ENCODE results near the gene TUBB1. TPM values are rescaled to one million over a fixed set of nuclear protein-coding genes. Genes with fewer than 3 reads are reported as not detected.

TUBB1 gene
- total and polyA plus RNA-seq, 12 donors: 0.07 to 1.3 (median 0.13) TPM; not detected in 5

DNA sequence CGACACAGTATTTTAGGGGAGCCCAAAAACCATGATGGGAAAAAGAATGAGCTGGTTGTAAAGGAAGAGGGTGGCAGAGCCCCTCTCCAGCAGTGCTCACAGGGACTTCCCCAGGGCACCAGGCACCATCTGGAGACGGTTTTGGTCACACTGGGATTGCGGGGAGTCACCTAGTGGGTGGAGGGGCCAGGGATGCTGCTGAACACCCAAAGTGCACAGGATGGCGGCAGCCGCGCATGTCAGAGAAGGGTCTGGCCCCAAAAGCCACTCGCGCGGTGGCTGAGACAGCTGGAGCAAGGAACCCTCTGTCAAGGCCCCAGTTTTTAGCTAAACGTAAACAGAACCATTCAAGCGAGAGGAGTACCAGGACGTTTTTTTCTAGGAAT lies 23.0 kb upstream of the TUBB1 start:
- TF ChIP-seq POLR2A (IDR thresholded peaks at IDR 0.05): no peak
- TF ChIP-seq, protein P1, sequence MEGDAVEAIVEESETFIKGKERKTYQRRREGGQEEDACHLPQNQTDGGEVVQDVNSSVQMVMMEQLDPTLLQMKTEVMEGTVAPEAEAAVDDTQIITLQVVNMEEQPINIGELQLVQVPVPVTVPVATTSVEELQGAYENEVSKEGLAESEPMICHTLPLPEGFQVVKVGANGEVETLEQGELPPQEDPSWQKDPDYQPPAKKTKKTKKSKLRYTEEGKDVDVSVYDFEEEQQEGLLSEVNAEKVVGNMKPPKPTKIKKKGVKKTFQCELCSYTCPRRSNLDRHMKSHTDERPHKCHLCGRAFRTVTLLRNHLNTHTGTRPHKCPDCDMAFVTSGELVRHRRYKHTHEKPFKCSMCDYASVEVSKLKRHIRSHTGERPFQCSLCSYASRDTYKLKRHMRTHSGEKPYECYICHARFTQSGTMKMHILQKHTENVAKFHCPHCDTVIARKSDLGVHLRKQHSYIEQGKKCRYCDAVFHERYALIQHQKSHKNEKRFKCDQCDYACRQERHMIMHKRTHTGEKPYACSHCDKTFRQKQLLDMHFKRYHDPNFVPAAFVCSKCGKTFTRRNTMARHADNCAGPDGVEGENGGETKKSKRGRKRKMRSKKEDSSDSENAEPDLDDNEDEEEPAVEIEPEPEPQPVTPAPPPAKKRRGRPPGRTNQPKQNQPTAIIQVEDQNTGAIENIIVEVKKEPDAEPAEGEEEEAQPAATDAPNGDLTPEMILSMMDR (IDR thresholded peaks at IDR 0.05): no peak
- no peak for DNase-seq
- intact Hi-C loops (cut with DNase I): no loop called here
- Histone ChIP-seq H3K36me3 (replicated peaks in 1 of 2) (peaks cover 0 to 87% of the 10 kb centered on the region in 2 donors), H3K27ac (no peak overlapping the region), H3K27me3 (no peaks in the 10 kb centered on the region), H3K9me3 (replicated peaks in 1 of 3) (no peaks in the 10 kb centered on the region), H3K4me3 (no peak overlapping the region), H3K4me1 (replicated peaks in 1 of 2) (no peaks in the 10 kb centered on the region)
- 89 to 92% (median 91%) methylated on average over 12 of the region's 12 CpGs for WGBS, 4 donors

DNA sequence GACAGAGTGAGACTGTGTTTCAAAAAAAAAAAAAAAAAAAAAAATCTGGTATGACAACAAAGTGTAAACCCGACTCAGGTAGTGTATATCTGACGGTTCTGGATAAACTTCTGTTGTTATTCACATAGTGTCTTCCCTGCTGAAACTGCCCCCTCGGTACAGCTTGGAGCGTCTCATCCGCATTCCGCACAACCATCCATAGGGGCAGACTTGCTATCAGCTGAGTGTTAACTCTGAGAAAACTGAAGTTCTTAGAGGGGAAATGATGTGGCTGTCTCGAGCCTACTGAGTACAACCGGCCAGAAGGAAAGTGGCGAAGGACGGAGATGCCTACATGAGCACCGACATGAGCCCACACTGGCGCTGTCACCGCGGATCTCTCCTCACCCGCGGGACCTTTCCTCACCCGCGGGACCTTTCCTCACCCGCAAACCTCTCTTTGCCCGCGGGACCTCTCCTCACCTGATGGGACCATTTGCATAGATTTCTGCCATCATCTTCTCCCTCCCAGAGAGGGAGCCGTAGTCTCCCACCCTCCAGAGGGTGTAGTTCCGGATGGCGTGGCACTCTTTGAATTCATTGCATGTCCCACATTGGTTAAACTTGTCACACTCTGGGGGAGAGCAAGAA lies 22.0 kb upstream of the TUBB1 start:
- no peak for DNase-seq
- Histone ChIP-seq H3K36me3 (replicated peaks in 1 of 2) (peaks cover 0 to 85% of the 10 kb centered on the region in 2 donors), H3K9me3 (replicated peaks in 1 of 3) (no peaks in the 10 kb centered on the region), H3K4me3 (no peak overlapping the region), H3K4me1 (replicated peaks in 1 of 2) (no peaks in the 10 kb centered on the region), H3K27me3 (no peaks in the 10 kb centered on the region), H3K27ac (no peak overlapping the region)
- no peak for TF ChIP-seq POLR2A (IDR thresholded peaks at IDR 0.05)
- TF ChIP-seq, protein P1 (IDR thresholded peaks at IDR 0.05): no peak
- 91 to 95% (median 92%) methylated on average over 24 of the region's 24 CpGs for WGBS, 4 donors
- intact Hi-C loops (cut with DNase I): no loop called here

DNA sequence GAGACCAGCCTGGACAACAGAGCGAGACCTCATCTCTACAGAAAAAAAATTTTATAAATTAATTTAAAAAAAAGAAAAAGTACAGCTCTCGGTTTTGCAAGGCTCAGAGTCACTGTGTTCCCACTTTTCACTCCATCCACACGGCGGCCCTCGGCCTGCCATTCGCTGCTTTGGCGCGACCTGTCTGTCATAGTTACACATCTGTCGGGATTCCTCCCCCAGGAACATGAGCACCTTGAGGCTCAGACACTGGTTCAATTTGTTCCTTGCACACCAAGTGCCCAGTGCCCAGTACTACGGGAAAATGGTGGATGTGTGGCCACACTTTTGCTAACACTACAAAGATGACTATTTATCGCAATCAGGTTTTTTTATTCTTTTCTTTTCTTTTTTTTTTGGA lies 20.6 kb upstream of the TUBB1 start:
- no peak for DNase-seq
- Histone ChIP-seq H3K27me3 (no peaks in the 10 kb centered on the region), H3K4me3 (no peak overlapping the region), H3K36me3 (replicated peaks in 1 of 2) (peaks cover 0 to 71% of the 10 kb centered on the region in 2 donors), H3K9me3 (replicated peaks in 1 of 3) (no peaks in the 10 kb centered on the region), H3K4me1 (replicated peaks in 1 of 2) (peaks cover 0 to under 1% of the 10 kb centered on the region in 2 donors), H3K27ac (no peak overlapping the region)
- intact Hi-C loops (cut with DNase I): no loop called here
- no peak for TF ChIP-seq POLR2A (IDR thresholded peaks at IDR 0.05)
- TF ChIP-seq, protein P1 (IDR thresholded peaks at IDR 0.05): no peak
- 85 to 91% (median 87%) methylated on average over 11 of the region's 11 CpGs for WGBS, 4 donors

DNA sequence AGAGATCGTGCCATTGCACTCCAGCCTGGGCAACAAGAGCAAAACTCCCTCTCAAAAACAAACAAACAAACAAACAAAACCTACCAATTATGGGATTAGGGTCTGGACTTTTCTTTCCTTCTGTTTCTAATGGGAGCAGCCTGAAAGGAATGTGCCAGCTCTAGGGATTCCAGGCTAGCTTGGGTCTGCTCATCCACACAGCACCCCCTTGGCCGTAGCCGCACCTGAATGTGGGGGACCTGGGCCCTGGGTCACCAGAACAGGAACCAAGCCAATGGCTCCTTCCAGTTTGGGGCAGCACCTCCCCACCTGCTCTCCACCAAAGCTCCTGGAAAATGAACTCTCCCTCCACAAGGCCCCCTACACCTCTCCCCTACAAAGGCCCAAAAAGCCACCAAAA lies 18.9 kb upstream of the TUBB1 start:
- peaks cover 0 to 54% of the 10 kb centered on the region in 2 donors for H3K36me3 ChIP-seq (replicated peaks in 1 of 2)
- intact Hi-C loops (cut with DNase I): no loop called here
- WGBS, 4 donors: 59 to 82% (median 70%) methylated on average over 3 of the region's 3 CpGs
- H3K27me3 ChIP-seq: no peaks in the 10 kb centered on the region
- H3K27ac ChIP-seq: no peak overlapping the region
- H3K4me1 ChIP-seq (replicated peaks in 1 of 2): peaks cover 5 to 18% of the 10 kb centered on the region in 2 donors
- no peak for DNase-seq
- TF ChIP-seq, protein P1 (IDR thresholded peaks at IDR 0.05): no peak
- TF ChIP-seq POLR2A (IDR thresholded peaks at IDR 0.05): no peak
- no peaks in the 10 kb centered on the region for H3K9me3 ChIP-seq (replicated peaks in 1 of 3)
- H3K4me3 ChIP-seq: no peak overlapping the region
